ENCODE results near the gene DNAJC19.
"Not testable (repeated sequence)": the region's sequence is repeated elsewhere in the genome, so short reads cannot be mapped to it uniquely, and the experiment has no call there.

Gene DNAJC19

GRCh38 chr3:180989291-180990163 lies at the start of gene DNAJC19:
DNAJC19 (minus strand) TSS chr3:180989736; CDS start chr3:180989602, 134 bp downstream.
- peak; percentile 98 for DNase-seq

DNA sequence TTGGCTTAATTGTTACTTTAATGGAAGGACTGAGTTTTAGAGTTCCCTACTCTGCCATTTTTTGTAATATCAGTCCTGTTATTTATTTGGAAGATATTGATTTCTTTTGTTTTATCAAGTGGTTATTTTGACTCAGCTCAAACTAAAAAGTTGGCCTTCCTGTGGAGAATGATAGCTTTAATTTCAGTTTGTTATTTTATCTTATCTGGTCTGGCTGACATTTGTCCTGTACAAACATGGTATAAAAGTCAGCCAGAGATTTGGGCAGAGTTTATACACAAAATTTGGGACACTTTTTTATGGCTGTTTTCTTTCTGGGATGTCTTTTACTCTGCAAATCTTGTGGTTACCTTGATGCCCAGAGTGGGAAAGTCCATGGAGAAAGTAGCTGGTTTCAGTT lies 41.4 kb upstream of the DNAJC19 start:
- no peak for DNase-seq

DNA sequence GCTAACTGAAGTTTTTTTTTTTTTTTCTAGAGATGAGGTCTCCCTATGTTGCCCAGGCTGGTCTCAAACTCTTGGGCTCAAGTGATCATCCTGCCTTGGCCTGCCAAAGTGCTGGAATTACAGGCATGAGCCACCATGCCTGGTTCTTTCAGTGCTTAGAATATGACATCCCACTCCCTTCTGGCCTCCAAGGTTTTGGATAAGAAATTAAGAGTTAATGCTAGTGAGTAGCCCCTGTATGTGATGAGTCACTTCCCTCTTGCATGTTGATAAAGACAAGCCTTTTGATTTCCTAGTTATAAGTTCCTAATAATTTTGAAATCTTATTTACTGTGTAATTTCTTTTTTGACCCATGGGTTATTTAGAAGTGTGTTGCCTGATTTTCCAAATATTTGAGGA lies 35.7 kb upstream of the DNAJC19 start:
- DNase-seq = no peak

GRCh38 chr3:181017690-181018089 lies 28.2 kb upstream of the DNAJC19 start:
- DNase-seq = no peak

GRCh38 chr3:181009225-181009624 lies 19.7 kb upstream of the DNAJC19 start:
- DNase-seq = no peak

DNA sequence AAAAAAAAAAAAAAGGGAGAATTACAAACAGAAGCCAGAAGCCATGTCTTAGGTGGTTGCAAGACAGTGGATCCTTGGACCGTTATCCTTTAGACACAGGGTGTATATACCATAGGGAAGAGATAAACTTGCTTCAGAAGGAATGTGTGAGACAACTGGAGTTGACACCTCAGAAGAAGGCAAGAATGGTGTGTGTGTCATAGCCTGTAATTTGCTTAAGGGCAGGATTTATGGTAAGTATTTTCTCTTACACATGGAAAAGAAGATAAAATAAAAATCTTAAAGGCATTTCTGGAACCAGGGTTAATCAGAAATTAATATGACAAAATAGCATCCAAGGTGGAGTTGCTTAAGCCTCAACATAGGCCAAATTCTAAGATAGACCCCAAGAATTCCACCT lies 19.3 kb upstream of the DNAJC19 start:
- no peak for DNase-seq

- no peak for DNase-seq
Measured at GRCh38 chr3:181007262-181007661, 17.7 kb upstream of the DNAJC19 start.

DNA sequence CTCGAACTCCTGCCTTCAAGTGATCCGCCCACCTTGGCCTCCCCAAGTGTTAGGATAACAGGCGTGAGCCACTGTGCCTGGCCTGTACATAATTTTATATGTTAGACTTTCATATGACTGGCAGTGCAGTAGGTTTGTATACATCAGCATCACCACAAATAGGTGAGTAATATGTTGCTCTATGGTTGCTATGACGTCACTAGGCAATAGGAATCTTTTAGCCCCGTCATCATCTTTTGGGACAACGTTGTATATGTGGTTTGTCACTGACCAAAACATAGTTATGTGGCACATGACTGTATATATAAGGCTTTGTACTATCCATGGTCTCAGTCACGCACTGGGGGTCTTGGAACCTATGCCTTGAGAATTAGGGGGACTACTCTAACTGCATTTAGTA lies 17.0 kb upstream of the DNAJC19 start:
- no peak for DNase-seq

- DNase-seq = not testable (repeated sequence)
Measured at GRCh38 chr3:181003469-181003868, 13.9 kb upstream of the DNAJC19 start.

DNA sequence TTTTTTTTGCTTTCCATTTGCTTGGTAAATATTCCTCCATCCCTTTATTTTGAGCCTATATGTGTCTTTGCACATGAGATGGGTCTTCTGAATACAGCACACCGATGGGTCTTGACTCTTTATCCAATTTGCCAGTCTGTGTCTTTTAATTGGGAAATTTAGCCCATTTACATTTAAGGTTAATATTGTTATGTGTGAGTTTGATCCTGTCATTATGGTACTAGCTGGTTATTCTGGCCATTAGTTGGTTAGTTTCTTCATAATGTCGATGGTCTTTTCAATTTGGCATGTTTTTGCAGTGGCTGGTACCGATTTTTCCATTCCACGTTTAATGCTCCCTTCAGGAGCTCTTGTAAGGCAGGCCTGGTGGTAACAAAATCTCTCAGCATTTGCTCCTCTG lies 12.8 kb upstream of the DNAJC19 start:
- DNase-seq = not testable (repeated sequence)

- DNase-seq = no peak
Measured at GRCh38 chr3:180996415-180996932, 6.9 kb upstream of the DNAJC19 start.

DNA sequence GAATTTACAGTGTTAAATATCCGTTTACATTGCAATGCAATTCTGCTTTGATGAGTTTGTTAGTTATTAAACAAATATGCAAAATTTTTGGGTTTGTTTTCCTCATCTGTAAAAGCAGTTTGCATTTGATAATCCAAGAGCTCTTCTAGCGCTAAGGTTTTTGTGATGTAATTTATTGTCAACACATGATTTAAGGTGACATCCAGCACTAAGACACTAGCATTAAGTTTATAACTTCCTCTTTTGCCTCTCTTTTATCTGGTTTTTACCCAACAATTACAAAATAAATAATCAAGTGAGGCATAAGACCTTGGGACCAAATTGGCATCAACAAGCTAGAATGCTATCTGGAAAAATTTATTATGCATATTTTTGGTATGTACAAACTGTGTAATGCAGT lies 969 bp upstream of the DNAJC19 start:
- no peak for DNase-seq

- no peak for DNase-seq
Measured at GRCh38 chr3:180987344-180987743, 2.2 kb downstream of the DNAJC19 start.

- DNase-seq = not testable (repeated sequence)
Measured at GRCh38 chr3:180986366-180986765, 3.2 kb downstream of the DNAJC19 start.

- DNase-seq = no peak
Measured at GRCh38 chr3:180983136-180983535, 6.4 kb downstream of the DNAJC19 start.

DNA sequence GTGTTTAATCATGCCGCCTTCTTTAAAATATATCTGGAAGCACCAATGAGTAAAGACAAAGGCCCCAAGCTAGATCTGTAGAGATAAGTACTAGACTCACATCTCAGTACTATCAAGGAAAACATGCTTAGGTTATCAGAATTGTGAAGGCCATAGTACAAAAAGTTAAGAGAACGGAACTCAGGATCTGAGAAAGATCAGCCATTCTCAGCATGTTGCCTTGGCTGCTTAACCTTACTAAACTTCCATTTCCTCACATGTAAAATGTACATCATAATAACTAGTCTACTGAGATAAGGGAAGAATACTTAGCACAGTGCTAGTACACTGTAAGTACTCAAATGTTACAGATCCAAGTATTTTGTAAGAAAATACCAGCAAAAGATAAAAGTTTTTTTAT lies 7.6 kb downstream of the DNAJC19 start:
- no peak for DNase-seq

DNA sequence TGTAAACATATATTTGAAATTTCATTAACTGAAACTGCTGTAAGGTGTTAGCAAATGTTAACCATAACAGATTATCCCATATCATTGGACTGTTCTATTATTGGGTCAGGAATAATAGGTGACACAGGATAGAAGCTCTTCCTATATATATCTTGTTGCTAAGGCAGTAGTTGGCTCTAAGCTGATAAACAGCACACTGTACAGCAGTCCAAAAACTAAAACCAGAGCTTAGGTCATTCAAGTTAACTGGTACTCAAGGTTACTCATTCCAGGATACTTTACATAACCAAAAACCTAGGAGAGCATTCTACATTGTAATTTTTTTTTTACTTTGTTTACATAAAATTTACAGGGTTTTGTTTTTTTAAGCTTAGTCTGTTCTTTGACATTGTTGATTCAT lies 8.9 kb downstream of the DNAJC19 start:
- DNase-seq = no peak

DNA sequence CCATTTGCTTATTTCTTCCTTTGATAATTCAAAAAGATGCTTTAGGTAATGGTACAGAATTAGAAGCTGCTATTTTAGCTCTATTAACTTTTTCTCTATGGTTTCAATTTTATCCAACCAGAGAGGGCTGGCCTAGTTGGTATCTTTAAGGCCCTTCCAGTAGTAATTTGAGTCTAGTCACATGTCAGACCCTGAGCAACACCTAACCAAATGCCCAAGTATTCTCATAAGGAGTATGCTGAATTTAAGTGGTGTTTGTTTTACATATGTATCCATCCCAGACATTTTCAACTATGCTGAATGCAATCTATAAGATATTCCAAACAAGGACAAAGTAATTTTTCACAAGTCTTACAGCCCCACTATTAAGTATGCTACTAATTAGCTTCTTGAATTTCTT lies 9.6 kb downstream of the DNAJC19 start:
- no peak for DNase-seq

DNA sequence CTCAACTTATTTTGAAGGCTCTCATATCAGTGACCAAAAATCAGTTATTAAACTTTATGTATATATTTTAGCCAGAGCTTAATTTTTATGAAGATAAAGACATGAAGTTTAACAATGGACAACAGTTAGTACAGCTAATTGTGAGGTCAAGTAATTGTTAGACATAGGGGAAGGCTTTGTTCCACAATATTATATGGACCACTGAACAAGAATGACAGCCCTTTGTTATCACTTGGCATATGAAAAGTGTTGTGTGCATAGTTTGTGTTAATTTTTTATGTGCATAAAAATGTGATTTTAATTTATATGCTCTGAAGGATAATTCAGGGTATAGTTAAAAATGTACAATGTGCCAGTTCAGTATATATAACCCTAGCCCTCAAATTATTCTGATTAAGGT lies 12.0 kb downstream of the DNAJC19 start:
- no peak for DNase-seq

DNA sequence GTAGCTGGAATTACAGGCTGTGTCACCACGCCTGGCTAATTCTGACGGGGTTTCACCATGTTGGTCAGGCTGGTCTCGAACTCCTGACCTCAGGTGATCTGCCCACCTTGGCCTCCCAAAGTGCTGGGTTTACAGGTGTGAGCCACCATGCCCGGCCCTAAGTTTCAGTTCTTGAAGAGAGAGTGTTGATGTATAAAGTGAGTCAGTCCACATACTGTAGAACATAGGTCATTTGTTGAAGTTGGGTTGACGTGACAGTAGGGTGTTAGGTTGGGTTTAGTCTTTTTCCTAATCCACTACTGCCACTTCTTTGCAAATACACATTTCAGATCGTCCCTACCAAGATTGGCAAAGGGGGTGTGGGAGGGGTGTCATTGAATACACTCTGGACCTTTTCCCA lies 15.2 kb downstream of the DNAJC19 start:
- no peak for DNase-seq

DNA sequence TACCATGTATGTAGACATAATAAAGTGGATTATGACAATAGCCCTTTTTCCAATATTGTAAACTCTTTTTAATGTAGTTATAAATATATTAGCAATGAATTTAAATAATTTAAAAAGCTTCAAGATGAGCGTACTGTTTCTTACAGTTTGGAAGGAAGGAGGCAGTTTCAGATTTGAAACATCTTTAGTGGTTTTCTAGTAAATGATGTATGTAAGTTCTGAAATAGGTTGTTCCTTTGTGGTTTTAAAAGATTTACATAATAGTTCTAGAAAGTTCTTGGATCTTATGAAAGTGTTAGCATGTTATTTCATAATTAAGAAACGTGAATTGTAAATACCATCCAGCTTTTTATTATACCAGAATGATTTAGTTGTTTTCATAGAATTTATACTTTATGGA lies 16.0 kb downstream of the DNAJC19 start:
- DNase-seq = no peak

DNA sequence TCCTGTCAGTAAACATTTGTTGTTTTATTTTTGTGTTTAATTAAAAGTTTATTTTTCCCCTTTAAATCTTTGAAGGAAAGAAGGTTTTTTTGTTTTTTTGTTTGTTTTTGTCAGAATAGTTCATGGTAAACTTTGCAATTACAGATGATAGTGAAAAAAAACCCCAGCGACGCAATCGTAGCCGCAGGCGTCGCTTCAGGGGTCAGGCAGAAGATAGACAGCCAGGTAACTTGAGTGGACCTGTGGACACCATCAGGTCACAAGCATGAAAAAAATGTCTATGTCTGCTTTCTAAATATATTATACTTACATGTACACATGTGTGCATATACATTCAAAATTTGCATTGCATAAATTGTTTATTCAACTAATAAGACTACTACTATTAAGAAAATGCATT lies 18.6 kb downstream of the DNAJC19 start:
- DNase-seq = no peak

DNA sequence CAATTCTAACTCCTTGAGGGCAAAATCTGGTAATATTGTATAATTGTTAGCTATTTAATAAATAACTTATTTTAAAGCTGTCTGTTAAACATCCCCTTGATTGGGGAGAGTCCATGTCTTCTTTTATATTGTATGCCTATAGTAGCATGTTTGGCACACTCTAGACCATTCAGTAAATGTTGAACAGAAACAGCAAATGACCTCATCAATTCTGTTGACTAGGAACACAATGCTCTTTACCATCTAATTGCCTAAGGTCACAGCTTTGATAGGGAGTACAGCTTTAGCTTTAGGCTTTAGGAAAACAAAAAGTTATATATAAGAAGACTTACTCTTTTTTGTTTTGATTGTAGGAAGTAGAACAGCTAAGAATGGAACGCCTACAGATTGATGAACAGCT lies 27.0 kb downstream of the DNAJC19 start:
- no peak for DNase-seq

- no peak for DNase-seq
Measured at GRCh38 chr3:180961552-180961951, 28.0 kb downstream of the DNAJC19 start.

GRCh38 chr3:180961087-180961486 lies 28.4 kb downstream of the DNAJC19 start:
- DNase-seq = no peak
